ENCODE data around the gene PREX1.

PREX1 gene

DNA sequence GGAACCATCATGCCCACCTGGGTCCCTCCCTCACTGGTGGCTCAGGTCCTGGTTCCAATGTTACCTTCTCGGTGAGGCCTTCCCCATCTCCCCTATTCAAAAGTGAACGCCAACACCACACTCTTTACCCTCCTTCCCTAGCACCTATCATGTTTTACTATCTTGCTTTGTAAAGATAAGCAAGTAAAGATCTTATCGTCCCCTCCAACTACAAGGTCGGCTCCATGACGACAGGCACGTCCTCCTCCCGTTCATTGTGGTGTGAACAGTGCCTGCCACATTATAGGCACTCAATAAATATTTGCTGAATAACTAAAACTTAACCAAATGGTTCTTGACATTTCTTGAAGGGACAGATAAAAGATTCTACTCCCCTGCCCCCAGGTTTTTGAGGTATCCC is 147.1 kb downstream of the PREX1 start:
- no peak for DNase-seq (ENCODE audit: low read depth)

DNA sequence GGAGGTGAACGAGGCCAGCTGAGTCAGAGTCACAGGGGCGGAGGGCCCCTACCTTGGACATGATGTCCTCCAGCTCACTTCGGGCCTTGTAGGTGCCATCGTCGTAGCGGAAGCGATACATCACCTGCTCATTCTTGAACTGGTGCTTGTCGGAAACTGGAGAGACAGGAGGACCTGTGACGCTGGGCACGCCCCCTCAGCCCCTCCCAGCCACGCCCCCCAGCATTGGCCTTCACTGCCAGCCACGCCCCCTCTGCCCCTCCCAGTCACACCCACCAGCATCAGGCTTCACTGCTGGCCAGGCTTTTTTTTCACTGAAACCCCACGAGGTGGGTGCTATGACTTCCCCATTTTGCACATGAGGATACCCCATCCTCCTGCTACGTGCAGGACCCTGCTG is 148.2 kb downstream of the PREX1 start:
- DNase-seq (ENCODE audit: low read depth) = no peak

DNA sequence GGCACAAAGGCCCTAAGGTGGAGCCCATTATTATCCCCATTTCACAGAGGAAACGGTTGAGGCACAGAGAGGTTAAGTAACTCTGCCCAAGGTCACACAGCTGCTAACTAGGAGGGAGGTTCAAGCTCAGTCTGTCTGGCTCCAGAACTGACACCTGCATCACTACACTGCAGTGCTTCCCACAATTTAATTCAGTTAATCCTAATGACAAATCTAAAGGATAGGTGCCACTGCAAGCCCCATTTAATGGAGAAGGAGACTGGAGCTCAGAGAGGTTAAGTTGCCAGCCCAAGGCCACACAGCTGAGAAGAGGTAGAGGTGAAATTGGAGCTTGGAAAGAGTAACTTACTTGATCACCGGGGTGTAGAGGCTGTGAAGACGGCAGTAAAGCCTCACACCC is 148.8 kb downstream of the PREX1 start:
- no peak for DNase-seq (ENCODE audit: low read depth)

DNA sequence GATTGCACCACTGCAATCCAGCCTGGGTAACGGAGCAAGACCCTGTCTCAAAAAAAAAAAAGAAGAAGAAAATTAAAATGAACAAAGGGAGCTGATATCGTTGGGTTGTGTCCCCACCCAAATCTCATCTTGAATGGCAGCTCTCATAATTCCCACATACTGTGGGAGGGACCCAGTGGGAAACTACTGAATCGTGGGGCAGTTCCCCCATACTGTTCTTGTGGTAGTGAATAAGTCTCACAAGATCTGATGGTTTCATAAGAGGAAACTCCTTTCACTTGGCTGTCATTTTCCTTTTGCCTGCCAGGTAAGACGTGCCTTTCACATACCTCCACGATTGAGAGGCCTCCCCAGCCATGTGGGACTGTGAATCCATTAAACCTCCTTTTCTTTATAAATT is 149.4 kb downstream of the PREX1 start:
- DNase-seq (ENCODE audit: low read depth) = no peak

DNA sequence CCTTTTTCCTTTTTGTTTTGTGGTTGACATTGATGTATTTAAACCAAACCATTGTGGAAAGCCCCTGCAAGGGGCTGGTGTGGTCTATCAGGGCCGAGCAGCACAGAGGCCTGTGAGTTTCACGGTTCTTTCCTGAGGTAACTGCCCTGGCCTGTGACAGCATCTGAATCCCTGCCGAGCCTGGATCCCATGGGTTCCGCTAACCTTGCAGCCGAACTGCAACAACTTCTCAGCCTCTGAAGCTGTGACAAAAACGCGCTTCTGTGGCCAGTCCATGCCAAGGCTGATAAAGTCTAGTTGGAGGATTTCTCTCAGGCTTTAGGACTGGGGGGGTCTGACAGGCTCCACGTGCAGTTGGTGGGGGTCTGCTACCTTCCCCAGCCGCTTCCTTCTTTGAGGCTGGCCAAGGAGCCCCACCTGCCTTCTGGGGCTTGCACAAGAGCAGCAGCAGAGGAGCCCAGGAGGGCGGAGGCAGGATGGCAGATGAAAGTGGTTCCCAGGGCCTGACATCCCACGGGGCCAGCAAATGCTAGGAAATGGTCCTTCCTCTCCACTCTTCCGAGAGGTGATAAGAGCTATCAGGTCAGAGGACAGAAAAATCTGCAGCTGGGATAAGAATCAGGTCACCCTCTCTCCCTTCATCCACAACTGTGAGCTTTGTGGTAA is 150.9 kb downstream of the PREX1 start:
- no peak for DNase-seq (ENCODE audit: low read depth)

DNA sequence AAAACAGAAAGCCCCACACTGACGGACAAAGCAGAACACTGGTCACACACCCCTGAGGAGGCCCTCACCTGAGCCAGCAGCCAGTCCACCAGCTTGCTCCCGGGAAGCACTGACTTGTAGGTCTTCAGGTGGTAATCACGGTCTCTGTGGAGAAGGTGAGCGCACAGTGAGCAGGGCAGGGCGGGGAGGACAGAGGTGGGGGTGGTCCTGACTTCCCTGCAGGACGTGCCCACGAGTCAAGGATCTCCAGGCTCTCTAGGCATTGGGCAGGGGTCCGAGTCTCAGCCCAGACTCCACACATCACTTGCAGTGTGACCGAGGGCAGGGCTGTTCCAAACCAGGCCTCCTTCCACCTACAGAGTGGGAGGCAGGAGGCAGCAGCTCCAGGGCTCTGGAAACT is 151.7 kb downstream of the PREX1 start:
- DNase-seq (ENCODE audit: low read depth) = no peak

DNA sequence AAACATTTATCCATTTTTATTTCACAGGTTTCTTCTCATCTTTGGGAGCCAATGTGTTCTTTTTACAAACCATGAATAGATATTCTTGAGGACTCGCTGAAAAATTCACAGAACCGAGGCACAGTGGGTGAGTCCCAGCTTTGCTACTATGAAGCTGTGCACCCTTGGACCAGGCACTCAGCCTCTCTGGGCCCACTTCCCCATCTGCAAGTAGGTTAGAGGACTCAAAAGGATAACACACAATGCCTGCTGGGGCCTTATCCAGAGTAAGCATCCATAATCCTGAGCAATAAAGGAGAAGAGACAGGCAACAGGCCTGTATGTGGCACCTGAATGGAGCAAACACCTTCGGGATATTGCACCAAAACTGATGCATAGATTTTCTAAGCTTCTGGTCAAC is 153.3 kb downstream of the PREX1 start:
- no peak for DNase-seq (ENCODE audit: low read depth)

DNA sequence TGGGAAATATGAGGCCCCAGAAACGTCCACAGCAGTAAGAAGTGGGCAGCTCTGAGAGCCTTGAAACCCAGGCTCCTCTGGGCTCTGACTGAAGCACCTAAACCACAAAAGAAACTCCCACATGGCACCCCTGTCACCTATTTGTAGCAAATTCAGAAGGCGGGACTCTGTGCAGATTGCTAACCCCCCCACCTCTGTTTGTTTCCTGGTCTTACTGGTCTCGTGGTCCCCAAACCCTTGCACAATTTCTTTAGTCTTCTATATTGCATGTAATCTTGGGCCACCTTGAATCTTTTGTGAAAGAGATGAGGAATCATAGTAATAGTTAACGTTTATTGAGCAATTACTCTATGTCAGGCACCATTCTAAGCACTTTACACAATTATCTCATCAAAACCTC is 154.3 kb downstream of the PREX1 start:
- DNase-seq (ENCODE audit: low read depth) = no peak

DNA sequence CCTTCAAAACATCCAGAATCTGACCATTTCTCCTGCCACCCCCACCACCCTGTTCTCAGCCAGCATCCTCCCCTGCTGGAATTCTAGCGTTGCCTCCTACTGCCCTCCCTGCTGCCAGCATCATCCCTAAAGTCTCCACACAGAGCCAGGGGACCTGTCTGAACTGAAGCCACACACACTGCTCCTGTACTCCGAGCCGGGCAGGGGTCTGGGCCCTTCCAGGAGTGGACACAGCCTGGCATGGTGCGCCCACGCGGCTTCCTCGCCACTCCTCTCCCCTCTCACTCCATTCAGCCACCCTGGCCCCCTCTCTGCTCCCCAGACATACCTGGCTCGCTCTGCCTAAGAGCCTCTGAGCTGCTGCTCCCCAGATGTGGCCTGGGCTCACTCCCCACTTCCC is 155.5 kb downstream of the PREX1 start:
- no peak for DNase-seq (ENCODE audit: low read depth)

DNA sequence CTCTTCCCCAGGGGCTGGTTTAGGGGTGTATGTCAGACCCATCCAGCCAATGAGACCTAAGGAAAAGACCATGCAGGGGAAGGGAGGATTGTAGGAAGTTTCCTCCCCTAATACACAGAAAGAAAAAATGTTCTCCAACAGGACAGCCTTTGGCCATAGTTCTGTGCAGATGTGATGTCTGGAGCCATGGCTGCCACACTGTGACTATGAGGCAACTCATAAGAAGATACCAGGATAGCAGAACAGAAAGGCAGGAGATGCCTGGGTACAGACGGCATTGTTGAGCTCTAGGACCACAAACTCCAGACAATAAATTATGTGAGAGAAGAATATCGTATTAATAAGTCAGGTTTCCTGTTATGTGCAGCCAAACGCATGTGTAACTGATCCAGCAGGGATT is 156.7 kb downstream of the PREX1 start:
- no peak for DNase-seq (ENCODE audit: low read depth)

DNA sequence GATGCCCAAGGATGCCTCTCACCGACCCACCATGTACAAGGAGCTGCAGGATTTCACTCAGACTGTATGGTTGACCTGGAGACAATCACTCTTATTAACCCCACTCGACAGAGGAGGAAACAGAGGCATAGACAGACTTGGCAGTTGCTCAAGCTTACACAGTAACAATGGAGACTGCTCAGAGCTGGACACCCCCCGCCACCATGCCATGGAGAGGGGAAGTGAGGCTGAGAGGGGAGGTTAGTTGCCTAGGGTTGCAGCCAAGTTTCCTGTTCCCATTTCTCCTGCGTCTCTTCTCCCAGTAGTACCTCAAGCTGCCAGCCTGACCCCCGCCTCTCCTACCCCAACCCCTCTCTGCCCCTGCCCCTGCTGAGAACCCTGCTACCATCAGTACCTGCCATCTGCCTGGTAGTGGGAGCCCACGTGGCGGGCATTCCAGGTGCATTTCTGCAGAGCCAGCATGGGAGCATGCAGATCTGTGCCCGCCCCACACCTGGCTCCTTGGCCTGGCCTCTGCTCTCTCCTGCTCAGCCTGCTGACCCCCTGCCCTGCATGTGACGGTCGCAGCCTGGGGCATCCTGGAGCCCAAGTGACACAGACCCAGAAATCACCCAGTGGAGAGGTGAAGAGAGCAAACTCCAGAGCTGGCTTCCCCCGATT is 157.7 kb downstream of the PREX1 start:
- DNase-seq (ENCODE audit: low read depth) = no peak

DNA sequence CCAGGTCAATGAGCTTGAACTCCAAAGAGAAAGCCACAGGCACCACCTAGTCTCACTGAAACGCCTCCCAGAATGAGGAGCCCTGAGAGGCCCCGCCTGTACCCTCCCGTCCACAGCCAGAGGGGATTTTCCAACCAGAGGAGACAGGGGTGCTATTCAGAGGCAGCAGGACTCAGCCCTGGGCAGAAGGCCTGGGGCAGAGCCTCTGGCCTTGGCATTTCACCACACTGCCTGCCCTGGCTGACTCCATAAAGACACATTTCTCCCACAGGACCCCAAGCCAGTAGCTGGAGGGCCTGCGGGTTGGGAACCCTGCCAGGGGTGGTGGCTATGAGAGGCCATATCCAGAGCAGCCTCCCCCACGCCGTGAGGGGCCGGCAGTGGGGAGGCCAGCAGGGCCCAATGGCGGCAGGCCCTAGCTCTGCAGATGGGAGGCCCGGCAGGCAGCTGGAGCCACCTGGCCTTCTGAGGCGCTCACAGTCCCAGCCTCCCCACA is 159.3 kb downstream of the PREX1 start:
- DNase-seq (ENCODE audit: low read depth) = no peak

DNA sequence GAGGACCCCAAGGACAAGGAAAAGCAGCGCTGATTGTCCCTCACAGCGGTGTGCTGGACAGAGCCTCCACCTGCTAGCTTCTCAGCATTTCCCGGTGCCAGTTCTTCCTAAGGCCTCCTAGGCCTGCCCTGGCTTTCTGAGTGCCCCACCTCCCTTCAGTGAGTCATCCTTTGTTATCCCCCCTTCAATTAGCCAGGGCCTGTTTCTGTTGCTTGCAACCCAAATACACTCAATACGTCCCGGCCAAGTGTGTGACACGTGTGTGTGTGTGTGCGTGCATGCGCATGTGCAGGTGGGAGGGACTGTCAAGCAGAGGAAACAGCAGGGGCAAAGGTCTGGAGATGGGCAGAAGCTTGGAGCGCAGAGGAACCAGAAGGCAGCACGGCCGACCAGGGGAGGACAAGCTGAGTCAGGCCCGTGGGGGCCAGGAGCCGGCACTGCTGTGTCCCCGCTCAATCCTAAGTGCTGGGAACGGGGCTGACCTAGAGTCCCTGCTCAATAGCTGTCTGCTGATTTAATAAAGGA is 159.8 kb downstream of the PREX1 start:
- DNase-seq (ENCODE audit: low read depth) = no peak

DNA sequence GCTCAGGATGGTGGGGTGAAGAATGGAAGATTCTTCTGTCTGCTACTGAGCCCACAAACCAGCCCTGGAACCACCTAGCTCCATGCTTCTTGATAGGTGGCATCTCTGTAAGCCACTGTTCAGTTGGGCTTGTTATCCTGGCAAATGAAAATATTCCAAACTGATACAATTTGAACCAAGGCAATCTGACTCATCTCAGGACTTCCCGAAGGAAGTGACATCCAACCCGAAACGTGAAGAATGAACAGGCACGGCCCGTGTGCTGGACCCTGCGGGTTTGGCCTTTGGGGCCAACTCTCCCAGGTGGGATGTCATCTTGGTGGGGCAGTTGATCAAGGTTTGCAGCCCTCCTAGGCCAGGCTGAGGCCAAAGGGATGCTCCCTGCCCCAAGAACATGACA is 160.3 kb downstream of the PREX1 start:
- DNase-seq (ENCODE audit: low read depth) = no peak

DNA sequence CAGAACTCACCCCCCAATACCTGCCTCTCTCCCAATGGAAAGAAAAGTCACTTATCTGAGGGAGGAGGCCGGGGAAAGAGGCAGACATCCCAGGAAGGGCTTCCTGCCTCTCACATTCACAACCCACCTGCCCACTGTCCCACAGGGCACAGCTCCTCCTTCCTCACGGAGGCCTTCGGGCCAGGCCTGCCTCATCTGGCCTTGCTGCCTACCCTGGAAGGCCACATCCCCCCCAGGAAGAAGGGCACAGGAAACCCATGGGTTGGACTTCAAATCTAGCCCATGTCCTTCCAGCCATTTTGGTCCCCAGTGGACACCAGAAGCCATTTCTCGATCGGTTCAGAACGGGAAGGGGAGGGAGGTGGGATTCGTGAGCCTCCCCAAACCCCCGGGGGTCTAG is 162.0 kb downstream of the PREX1 start:
- no peak for DNase-seq (ENCODE audit: low read depth)

DNA sequence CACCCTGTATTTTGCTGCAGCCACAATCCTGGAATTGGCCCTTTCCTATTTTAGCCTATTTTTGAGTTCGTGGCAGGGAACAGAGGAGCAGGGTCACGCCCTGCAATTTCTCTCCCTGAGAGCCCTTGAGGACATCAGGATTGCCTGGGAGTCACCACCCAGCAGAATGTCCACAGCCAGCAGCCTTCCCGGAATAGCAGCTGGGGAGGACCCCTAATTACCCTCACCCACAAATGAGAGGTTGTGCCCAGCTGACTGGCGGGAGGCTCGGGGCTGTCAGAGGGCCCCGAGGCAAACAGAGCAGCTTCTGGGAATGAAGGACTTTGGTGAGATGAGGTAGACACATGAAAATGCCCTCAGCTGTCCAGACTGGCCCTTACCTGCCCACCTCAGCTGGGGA is 165.1 kb downstream of the PREX1 start:
- no peak for DNase-seq (ENCODE audit: low read depth)

DNA sequence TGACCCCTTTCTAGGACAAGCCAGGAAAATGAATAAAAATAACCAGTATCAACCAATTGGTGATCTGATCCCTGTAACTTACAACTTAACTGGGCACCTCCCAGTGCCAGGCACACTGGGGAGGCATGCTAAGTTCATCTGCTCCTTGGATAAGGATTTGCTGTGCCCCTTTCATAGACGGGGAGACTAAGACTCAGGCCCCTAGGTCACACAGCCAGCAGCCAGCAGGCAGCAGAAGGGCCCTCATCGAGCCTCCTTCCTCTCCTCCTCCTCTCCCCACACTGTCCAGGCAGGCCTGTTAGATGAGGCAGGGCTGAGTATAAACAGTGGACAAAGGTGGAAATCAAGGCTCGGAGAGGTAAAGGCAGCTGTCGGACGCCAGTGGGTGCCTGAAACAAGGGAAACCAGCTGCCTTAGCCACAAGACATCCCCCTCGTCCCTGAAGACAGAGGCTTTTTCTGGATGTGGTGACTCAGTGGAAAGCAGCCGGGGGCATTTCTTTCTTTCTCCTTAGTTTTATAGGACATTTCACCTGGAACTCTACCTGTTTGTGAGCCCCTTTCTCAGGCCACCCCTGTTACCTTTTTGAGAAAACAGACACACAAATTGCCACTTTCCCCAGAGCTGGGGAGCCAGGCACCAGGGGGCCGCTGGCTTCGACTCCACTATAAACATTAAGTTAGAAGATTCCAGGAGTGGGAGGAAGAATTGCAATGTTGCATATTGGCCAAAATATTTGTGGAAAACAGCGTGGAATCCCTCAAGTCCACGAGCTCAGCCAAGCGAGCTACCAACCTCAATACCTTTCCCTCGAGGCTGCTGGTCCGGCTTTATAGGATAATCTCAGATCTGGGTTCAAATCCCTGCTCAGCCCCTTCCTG is 166.0 kb downstream of the PREX1 start:
- DNase-seq (ENCODE audit: low read depth) = no peak

DNA sequence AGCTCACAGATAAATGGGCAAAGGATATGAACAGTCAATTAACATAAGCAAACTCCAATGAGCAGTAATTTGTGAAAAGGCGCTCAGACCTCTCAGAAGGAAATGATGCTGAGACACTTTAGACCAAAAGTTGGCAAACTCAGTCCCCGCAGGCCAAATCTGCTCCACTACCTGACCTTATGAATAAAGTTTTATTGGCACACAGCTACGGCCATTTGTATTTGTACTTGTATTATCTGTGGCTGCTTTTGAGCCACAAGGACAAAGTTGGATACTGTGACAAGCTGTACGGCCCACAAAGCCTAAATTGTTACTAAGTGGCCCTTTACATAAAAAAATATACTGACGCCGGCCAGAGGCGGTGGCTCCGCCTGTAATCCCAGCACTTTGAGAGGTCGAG is 167.0 kb downstream of the PREX1 start:
- no peak for DNase-seq (ENCODE audit: low read depth)

DNA sequence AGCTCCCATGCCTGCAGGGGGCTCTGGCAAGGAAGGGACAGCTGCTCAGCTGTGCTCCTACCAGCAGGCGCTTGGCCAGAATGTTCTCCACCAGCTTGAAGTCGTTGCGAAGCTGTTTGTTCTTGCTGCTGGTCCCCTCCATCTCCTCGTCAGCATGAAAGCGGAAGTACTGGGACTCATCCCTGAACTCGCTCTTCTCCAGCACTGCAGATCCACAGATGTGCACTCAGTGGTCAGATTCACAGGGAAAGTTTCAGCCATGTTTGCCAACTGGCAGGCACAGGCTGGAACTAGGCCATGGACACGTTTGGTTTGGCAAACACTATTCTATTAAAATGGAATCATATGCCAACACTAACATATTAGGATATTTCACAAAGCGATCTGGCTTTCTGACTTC is 167.9 kb downstream of the PREX1 start:
- DNase-seq (ENCODE audit: low read depth) = no peak

DNA sequence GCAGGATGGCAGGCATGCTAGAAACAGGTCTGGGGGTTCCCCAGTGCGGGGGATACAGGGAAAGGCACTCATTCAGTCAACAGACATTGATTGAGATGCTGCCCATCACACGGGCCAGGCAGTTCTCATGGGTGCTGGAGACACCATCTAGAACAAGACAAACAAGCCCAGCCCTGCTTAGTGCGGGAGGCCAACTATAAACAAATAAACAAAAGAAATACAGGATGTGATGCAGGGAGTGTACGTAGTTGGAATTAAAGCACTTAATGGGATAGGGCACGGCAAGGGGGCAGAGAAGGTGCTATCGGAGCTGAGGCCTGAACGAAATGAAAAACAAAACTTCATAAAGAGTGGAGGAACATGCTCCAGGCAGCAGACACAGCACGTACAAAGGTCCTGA is 169.3 kb downstream of the PREX1 start:
- no peak for DNase-seq (ENCODE audit: low read depth)

DNA sequence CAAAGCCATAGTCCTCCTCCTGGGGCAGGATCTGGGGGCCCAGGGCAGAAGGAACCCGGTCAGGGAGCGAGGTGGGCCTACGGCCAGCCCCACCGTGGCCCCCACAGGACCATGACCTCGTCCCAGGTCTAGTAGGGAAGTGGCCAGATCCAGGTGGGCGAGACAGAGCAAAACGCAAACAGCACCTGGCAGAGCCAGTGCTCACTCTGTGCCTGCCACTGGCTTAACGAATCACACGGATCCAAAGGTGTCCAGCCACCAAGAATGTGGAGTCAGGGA is 169.7 kb downstream of the PREX1 start:
- DNase-seq (ENCODE audit: low read depth) = no peak

DNA sequence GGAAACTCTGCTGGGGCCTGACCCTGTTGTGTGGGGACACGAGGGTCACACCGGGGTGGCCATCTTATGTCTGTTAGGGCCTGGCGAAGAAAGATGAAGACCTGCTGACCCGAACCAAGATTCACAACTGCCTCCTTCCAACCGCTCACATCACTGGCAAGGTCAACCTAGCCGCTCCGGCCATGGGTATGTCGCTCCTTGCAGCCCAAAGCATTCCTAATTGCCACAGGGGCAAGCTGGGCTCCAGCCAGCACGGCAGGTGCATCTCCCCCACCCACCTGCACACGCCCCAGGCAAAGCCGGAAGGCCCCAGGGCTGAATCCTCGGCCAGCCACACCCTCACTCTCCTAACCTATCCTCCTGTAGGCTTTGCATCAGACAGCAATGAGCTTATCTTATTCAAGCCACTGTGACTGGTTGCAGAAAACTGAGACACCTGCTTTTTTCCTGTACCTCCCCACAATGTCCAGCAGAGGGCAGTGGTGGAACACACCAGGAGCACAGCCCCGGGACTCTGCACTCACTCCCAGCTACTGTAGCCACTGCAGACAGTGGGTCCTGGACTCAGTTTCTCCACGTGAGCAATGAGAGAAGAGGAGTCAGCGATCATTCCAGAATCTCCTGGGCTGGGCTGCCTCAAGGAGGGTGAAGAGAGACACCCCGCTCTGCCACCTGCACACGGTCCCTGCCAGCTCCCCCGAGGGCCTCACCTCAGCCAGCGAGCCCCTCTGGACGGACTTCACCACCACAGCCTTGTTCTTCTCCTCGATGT is 170.2 kb downstream of the PREX1 start:
- peak; percentile 49 for DNase-seq (ENCODE audit: low read depth)
